ENCODE measurements around the gene LIPT1. TPM values are rescaled to one million over a fixed set of nuclear protein-coding genes. Genes with fewer than 3 reads are reported as not detected.

The LIPT1 gene
- total RNA-seq, 6 experiments from 2014 or later = 1.9 to 5.0 (median 3.6) TPM

GRCh38 chr2:99153921-99154604 lies 704 bp upstream of the LIPT1 start:
- peak overlapping the region; percentile 74 to 93 (median 84) for H3K4me3 ChIP-seq
- no peak for TF ChIP-seq POLR2A (IDR thresholded peaks at IDR 0.05)
- TF ChIP-seq, protein P1, sequence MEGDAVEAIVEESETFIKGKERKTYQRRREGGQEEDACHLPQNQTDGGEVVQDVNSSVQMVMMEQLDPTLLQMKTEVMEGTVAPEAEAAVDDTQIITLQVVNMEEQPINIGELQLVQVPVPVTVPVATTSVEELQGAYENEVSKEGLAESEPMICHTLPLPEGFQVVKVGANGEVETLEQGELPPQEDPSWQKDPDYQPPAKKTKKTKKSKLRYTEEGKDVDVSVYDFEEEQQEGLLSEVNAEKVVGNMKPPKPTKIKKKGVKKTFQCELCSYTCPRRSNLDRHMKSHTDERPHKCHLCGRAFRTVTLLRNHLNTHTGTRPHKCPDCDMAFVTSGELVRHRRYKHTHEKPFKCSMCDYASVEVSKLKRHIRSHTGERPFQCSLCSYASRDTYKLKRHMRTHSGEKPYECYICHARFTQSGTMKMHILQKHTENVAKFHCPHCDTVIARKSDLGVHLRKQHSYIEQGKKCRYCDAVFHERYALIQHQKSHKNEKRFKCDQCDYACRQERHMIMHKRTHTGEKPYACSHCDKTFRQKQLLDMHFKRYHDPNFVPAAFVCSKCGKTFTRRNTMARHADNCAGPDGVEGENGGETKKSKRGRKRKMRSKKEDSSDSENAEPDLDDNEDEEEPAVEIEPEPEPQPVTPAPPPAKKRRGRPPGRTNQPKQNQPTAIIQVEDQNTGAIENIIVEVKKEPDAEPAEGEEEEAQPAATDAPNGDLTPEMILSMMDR (IDR thresholded peaks at IDR 0.05) = no peak
- no peaks in the 10 kb centered on the region for H3K9me3 ChIP-seq
- ATAC-seq (peak in 3 of 4 donors; percentile 1 to 6 (median 4)), DNase-seq (no peak)
- H3K4me1 ChIP-seq = peaks cover 0 to 16% (median 0%) of the 10 kb centered on the region in 4 donors
- intact Hi-C loops (cut with DNase I) = no loop called here
- no peaks in the 10 kb centered on the region for H3K27me3 ChIP-seq
- peak overlapping the region; percentile 86 to 94 (median 87) for H3K27ac ChIP-seq
- 15% methylated on average over 10 of the region's 12 CpGs for WGBS (ENCODE audit: insufficient coverage, low coverage, low lambda C conversion rate, missing lambda C conversion rate)
- peaks cover 0 to 12% (median 0%) of the 10 kb centered on the region in 4 donors for H3K36me3 ChIP-seq

DNA sequence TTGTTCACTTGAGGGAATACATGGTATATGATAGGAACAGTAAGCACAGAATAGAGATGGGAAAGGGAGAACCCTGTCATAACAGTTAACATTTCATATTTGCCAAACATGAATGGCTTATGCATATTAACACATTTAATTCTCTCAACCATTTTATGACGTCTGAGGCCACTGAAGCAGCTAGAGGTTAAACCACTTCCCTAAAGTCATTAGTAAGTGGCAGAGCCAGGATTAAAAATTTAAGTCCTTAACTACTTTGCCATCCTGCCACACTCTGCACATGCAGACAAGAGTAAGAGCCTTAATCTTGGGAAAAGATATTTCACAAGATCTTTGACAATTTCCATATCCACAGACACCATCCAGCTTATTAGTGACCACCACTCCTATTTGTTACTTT lies 2.1 kb downstream of the LIPT1 start:
- no peak for DNase-seq

DNA sequence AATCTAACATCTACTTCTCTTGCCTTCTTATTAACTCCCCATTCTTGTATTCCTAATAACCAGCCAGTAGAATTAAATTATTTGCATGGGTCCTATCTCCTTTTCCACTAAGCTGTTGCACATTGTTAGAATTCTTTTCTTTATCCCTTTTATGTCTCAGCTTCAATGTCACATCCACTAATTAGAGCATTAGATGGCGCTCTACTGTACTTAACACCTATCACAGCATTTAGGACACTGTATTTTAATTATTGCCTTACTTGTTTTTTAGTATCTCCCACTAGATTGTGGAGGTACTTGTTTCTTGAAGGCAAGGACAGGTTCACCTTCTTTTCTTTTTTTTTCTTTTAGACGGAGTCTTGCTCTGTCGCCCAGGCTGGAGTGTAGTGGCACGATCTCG lies 3.8 kb downstream of the LIPT1 start:
- ATAC-seq (no peak), DNase-seq (no peak)
- intact Hi-C loops (cut with DNase I) = no loop called here
- H3K4me1 ChIP-seq = peaks cover 0 to 12% (median 0%) of the 10 kb centered on the region in 4 donors
- 86% methylated on average over 5 of the region's 5 CpGs for WGBS (ENCODE audit: insufficient coverage, low coverage, low lambda C conversion rate, missing lambda C conversion rate)
- H3K36me3 ChIP-seq = peaks cover 0 to 12% (median 0%) of the 10 kb centered on the region in 4 donors
- H3K27ac ChIP-seq = no peak overlapping the region
- H3K4me3 ChIP-seq = no peak overlapping the region
- no peaks in the 10 kb centered on the region for H3K27me3 ChIP-seq
- no peaks in the 10 kb centered on the region for H3K9me3 ChIP-seq
- TF ChIP-seq, protein P1 (IDR thresholded peaks at IDR 0.05) = no peak
- TF ChIP-seq POLR2A (IDR thresholded peaks at IDR 0.05) = no peak

More for the DNA sequence above, 2.1 kb downstream of the LIPT1 start:
- WGBS (ENCODE audit: insufficient coverage, low coverage, low lambda C conversion rate, missing lambda C conversion rate) = 56% methylated on average over 1 of the region's 1 CpG
- Histone ChIP-seq H3K36me3 (peaks cover 0 to 12% (median 0%) of the 10 kb centered on the region in 4 donors), H3K4me1 (peaks cover 0 to 16% (median 0%) of the 10 kb centered on the region in 4 donors), H3K27ac (no peak overlapping the region), H3K4me3 (no peak overlapping the region), H3K27me3 (no peaks in the 10 kb centered on the region), H3K9me3 (no peaks in the 10 kb centered on the region)
- ATAC-seq = no peak
- intact Hi-C loops (cut with DNase I) = no loop called here
- no peak for TF ChIP-seq POLR2A (IDR thresholded peaks at IDR 0.05)
- TF ChIP-seq, protein P1 (IDR thresholded peaks at IDR 0.05) = no peak

DNA sequence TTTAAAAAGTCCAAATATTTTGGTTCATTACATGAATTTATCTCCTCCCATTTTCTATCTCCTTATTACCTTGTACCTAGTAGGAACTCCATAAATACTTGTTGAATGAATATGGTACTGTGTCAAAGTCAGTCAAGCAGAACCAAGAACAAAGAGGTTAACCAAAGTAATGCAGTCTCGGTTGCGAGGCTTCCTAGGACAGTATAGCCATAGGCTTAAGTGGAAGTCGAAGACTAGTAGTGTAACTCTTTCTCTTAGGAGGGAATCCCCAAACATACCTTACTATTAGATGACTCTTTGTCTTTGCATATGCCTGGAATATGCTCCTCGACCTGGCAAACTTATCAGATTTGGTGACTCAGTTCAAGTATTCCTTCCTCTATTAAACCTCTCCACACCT lies 4.8 kb downstream of the LIPT1 start:
- H3K36me3 ChIP-seq = peaks cover 0 to 12% (median 0%) of the 10 kb centered on the region in 4 donors
- no peaks in the 10 kb centered on the region for H3K9me3 ChIP-seq
- no peak overlapping the region for H3K4me3 ChIP-seq
- peaks cover 0 to 7% (median 0%) of the 10 kb centered on the region in 4 donors for H3K4me1 ChIP-seq
- no peak for DNase-seq
- intact Hi-C loops (cut with DNase I) = no loop called here
- 93% methylated on average over 4 of the region's 4 CpGs for WGBS (ENCODE audit: insufficient coverage, low coverage, low lambda C conversion rate, missing lambda C conversion rate)
- H3K27ac ChIP-seq = no peak overlapping the region
- TF ChIP-seq POLR2A (IDR thresholded peaks at IDR 0.05) = no peak
- TF ChIP-seq, protein P1 (IDR thresholded peaks at IDR 0.05) = no peak
- ATAC-seq = no peak
- H3K27me3 ChIP-seq = no peaks in the 10 kb centered on the region

Data from right lobe of liver (tissue), 6 donors.